ENCODE measurements around the gene AAK1.

GRCh38 chr2:69470911-69471310, 172.6 kb downstream of the AAK1 start:
- TF ChIP-seq CTCF (IDR thresholded peaks at IDR 0.05; ENCODE audit: low read depth, low read length) (no peak), POLR2A (IDR thresholded peaks at IDR 0.05; ENCODE audit: extremely low read depth, insufficient read length) (no peak)

Measured in NB4 (cell line).